ENCODE data around the gene PTPN1.

- TF ChIP-seq POLR2A (IDR thresholded peaks at IDR 0.05): no peak
- TF ChIP-seq CTCF (IDR thresholded peaks at IDR 0.05): no peak
Measured at GRCh38 chr20:50595433-50595895, 85.3 kb downstream of the PTPN1 start.
